ENCODE measurements around the gene SDK1. TPM values are rescaled to one million over a fixed set of nuclear protein-coding genes. Genes with fewer than 3 reads are reported as not detected.
A peak's percentile ranks its signal among the peaks of the same experiment; 100 is the strongest.

The SDK1 gene
- total RNA-seq, 1 donor from 2014 or later, result 16.7 TPM

DNA sequence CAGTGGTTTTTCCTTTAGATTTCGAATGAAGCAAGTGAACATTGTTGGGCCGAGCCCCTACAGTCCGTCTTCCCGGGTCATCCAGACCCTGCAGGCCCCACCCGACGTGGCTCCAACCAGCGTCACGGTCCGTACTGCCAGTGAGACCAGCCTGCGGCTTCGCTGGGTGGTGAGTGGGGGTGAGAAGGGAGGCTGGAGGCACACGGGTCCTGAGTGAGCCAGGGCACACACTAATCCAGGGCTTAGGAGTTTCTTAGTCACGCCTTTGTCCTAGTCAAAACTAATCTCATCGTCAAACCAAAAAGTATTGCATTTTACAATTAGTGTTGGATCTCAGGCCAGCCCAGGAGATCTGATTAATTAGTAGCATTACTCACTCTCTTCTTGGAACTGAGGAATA is 812.2 kb downstream of the SDK1 start:
- H3K4me3 ChIP-seq, result no peak overlapping the region
- intact Hi-C loops (cut with DNase I), result no loop called here
- H3K4me1 ChIP-seq, result no peaks in the 10 kb centered on the region
- no peak overlapping the region for H3K27ac ChIP-seq
- peak in 1 of 2 donors; percentile 13 for TF ChIP-seq POLR2AphosphoS5 (IDR thresholded peaks at IDR 0.05; ENCODE audit: insufficient read depth in 1 of 2, low read depth in 1 of 2)
- TF ChIP-seq, protein P1, sequence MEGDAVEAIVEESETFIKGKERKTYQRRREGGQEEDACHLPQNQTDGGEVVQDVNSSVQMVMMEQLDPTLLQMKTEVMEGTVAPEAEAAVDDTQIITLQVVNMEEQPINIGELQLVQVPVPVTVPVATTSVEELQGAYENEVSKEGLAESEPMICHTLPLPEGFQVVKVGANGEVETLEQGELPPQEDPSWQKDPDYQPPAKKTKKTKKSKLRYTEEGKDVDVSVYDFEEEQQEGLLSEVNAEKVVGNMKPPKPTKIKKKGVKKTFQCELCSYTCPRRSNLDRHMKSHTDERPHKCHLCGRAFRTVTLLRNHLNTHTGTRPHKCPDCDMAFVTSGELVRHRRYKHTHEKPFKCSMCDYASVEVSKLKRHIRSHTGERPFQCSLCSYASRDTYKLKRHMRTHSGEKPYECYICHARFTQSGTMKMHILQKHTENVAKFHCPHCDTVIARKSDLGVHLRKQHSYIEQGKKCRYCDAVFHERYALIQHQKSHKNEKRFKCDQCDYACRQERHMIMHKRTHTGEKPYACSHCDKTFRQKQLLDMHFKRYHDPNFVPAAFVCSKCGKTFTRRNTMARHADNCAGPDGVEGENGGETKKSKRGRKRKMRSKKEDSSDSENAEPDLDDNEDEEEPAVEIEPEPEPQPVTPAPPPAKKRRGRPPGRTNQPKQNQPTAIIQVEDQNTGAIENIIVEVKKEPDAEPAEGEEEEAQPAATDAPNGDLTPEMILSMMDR (IDR thresholded peaks at IDR 0.05), result no peak
- peaks cover 0 to 5% of the 10 kb centered on the region in 2 donors for H3K36me3 ChIP-seq
- no peak for DNase-seq (ENCODE audit: extremely low spot score in 2 of 2)
- no peaks in the 10 kb centered on the region for H3K9me3 ChIP-seq
- no peaks in the 10 kb centered on the region for H3K27me3 ChIP-seq

DNA sequence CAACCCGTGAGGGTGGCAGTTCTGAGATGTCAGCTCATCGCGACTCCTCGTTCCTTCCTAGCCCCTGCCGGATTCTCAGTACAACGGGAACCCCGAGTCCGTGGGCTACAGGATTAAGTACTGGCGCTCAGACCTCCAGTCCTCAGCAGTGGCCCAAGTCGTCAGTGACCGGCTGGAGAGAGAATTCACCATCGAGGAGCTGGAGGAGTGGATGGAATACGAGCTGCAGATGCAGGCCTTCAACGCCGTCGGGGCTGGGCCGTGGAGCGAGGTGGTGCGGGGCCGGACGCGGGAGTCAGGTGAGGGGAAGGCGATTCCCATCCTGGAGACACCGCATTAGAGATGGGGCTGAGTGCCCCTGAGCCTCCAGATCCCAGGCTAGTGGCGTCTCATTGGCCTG is 812.9 kb downstream of the SDK1 start:
- H3K4me1 ChIP-seq, result no peaks in the 10 kb centered on the region
- H3K9me3 ChIP-seq, result no peaks in the 10 kb centered on the region
- H3K36me3 ChIP-seq, result peaks cover 0 to 5% of the 10 kb centered on the region in 2 donors
- TF ChIP-seq POLR2A (IDR thresholded peaks at IDR 0.05) (no peak), POLR2AphosphoS5 (IDR thresholded peaks at IDR 0.05; ENCODE audit: insufficient read depth in 1 of 2, low read depth in 1 of 2) (no peak)
- TF ChIP-seq, protein P1 (IDR thresholded peaks at IDR 0.05), result no peak
- no peak for DNase-seq (ENCODE audit: extremely low spot score in 2 of 2)
- intact Hi-C loops (cut with DNase I), result no loop called here
- H3K4me3 ChIP-seq, result no peak overlapping the region
- no peaks in the 10 kb centered on the region for H3K27me3 ChIP-seq
- no peak overlapping the region for H3K27ac ChIP-seq

- Histone ChIP-seq H3K4me1 (no peaks in the 10 kb centered on the region), H3K27me3 (no peaks in the 10 kb centered on the region), H3K9me3 (peaks cover 4% of the 10 kb centered on the region), H3K36me3 (peaks cover 0 to 5% of the 10 kb centered on the region in 2 donors), H3K27ac (no peak overlapping the region), H3K4me3 (no peak overlapping the region)
- intact Hi-C loops (cut with DNase I), result no loop called here
- no peak for TF ChIP-seq POLR2A (IDR thresholded peaks at IDR 0.05)
- TF ChIP-seq POLR2AphosphoS5 (IDR thresholded peaks at IDR 0.05; ENCODE audit: insufficient read depth in 1 of 2, low read depth in 1 of 2), result no peak
- TF ChIP-seq, protein P1 (IDR thresholded peaks at IDR 0.05), result no peak
- DNase-seq (ENCODE audit: extremely low spot score in 2 of 2), result no peak
Observed at GRCh38 chr7:4115442-4115841, 814.4 kb downstream of the SDK1 start.

DNA sequence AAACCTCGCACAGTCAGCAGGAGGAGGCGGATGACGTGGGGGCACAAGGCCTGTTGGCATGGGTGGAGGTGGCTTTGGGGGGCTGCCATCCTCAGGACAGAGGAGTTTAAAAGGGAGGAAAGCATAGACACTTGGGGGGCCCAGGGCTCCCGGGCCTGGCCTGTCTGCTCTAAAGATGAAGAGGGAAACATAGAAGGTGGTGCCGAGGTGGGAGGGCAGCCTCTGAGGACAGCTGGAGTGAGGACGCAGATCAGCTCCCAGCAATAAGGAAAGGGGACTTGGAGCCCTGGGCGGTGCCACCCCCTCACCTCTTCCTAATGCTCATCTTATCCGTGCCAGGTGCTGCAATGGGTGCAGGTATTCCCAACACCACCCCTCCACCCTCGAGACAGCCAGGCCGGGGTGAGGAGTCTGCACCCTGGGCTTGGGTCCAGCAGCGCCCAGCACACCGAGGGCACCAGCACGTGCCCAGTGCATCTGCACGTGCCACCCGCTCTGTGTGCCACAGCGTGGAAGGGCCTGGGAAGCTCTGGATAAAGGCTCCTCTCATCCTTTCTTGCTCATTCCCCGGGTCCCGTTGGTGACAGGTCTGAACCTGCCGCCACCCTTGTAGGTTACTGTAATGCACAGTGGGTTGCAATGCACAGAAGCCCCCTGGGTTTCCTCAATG is 815.0 kb downstream of the SDK1 start:
- TF ChIP-seq, protein P1 (IDR thresholded peaks at IDR 0.05), result no peak
- TF ChIP-seq POLR2A (IDR thresholded peaks at IDR 0.05), result no peak
- no peak for TF ChIP-seq POLR2AphosphoS5 (IDR thresholded peaks at IDR 0.05; ENCODE audit: insufficient read depth in 1 of 2, low read depth in 1 of 2)
- Histone ChIP-seq H3K27ac (no peak overlapping the region), H3K27me3 (no peaks in the 10 kb centered on the region), H3K4me3 (no peak overlapping the region), H3K36me3 (peaks cover 0 to 5% of the 10 kb centered on the region in 2 donors), H3K4me1 (no peaks in the 10 kb centered on the region), H3K9me3 (peaks cover 4% of the 10 kb centered on the region)
- intact Hi-C loops (cut with DNase I), result no loop called here
- DNase-seq (ENCODE audit: extremely low spot score in 2 of 2), result no peak

- no peaks in the 10 kb centered on the region for H3K27me3 ChIP-seq
- DNase-seq (ENCODE audit: extremely low spot score in 2 of 2), result no peak
- H3K27ac ChIP-seq, result no peak overlapping the region
- H3K36me3 ChIP-seq, result no peaks in the 10 kb centered on the region
- intact Hi-C loops (cut with DNase I), result no loop called here
- TF ChIP-seq POLR2AphosphoS5 (IDR thresholded peaks at IDR 0.05; ENCODE audit: insufficient read depth in 1 of 2, low read depth in 1 of 2) (no peak), POLR2A (IDR thresholded peaks at IDR 0.05) (no peak)
- TF ChIP-seq, protein P1 (IDR thresholded peaks at IDR 0.05), result no peak
- no peaks in the 10 kb centered on the region for H3K4me1 ChIP-seq
- peaks cover 4% of the 10 kb centered on the region for H3K9me3 ChIP-seq
- no peak overlapping the region for H3K4me3 ChIP-seq
Observed at GRCh38 chr7:4119848-4120247, 818.8 kb downstream of the SDK1 start.

Data from vagina (tissue), 2 donors.